Measurements from ENCODE around the gene RASGRF2.
A peak's percentile ranks its signal among the peaks of the same experiment; 100 is the strongest.
"Not testable (repeated sequence)": the region's sequence is repeated elsewhere in the genome, so short reads cannot be mapped to it uniquely, and the experiment has no call there.

The RASGRF2 gene

DNA sequence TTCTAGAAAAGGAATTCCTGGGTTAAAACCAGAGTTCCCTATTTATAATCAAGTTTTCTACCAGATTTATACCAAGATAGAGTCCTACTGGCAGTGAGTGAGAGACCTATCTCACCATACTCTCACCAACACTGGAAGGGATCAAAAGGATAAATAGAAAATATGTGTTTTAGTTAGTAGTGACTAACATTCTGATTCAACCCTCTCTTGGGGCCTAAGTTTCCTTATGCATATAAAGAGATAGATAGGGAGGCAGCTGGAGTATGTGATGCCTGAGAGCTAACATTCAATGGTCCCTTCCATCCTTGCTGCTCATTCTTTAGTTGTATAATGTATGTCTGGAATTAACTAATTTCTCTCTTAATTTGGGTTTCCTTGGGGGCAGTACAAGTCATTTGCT is 304.9 kb downstream of the RASGRF2 start:
- in situ Hi-C loops (cut with HindIII; ENCODE audit: low sequenced_read_pairs): no loop called here
- no peak overlapping the region for H3K4me3 ChIP-seq (ENCODE audit: low read depth, low read length)
- TF ChIP-seq, protein P1, sequence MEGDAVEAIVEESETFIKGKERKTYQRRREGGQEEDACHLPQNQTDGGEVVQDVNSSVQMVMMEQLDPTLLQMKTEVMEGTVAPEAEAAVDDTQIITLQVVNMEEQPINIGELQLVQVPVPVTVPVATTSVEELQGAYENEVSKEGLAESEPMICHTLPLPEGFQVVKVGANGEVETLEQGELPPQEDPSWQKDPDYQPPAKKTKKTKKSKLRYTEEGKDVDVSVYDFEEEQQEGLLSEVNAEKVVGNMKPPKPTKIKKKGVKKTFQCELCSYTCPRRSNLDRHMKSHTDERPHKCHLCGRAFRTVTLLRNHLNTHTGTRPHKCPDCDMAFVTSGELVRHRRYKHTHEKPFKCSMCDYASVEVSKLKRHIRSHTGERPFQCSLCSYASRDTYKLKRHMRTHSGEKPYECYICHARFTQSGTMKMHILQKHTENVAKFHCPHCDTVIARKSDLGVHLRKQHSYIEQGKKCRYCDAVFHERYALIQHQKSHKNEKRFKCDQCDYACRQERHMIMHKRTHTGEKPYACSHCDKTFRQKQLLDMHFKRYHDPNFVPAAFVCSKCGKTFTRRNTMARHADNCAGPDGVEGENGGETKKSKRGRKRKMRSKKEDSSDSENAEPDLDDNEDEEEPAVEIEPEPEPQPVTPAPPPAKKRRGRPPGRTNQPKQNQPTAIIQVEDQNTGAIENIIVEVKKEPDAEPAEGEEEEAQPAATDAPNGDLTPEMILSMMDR (IDR thresholded peaks at IDR 0.05; ENCODE audit: low read depth, low read length, missing control alignments): no peak

DNA sequence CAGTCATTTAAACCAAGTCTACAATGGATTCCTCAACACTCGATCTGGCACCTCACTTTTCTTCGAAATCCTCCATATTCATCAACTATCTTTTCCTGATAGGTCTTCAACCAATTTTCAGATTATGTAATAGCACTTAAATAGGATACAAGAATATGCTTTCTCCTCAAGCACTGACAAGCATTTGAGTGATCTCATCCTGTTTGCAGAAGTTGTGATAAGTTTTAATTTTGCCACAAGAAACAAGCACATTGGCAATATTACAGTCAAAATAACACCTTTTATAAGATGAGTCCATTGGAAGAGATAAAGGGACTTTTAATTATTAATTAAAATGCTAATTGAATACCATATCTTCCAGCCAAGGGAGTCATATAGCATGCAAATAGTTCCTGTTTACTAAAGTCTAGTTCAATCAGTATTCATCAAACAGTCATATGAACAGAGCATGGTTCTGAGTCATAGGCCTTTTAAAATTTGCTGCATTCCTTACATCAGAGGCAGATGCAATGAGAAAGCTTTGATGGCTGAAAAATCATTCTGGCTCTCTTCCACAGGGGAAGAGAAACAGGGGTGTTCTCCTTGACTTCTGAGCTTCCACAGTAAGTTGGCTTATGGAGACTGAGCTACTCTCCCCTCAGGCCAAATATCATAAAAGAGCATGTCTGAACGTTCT is 308.5 kb downstream of the RASGRF2 start:
- H3K4me3 ChIP-seq (ENCODE audit: low read depth, low read length): no peak overlapping the region
- in situ Hi-C loops (cut with HindIII; ENCODE audit: low sequenced_read_pairs): no loop called here
- TF ChIP-seq, protein P1 (IDR thresholded peaks at IDR 0.05; ENCODE audit: low read depth, low read length, missing control alignments): no peak
- DNase-seq (ENCODE audit: low read depth): peak; percentile 67

More for the DNA sequence above, 304.9 kb downstream of the RASGRF2 start:
- no peak for DNase-seq (ENCODE audit: low read depth)

DNA sequence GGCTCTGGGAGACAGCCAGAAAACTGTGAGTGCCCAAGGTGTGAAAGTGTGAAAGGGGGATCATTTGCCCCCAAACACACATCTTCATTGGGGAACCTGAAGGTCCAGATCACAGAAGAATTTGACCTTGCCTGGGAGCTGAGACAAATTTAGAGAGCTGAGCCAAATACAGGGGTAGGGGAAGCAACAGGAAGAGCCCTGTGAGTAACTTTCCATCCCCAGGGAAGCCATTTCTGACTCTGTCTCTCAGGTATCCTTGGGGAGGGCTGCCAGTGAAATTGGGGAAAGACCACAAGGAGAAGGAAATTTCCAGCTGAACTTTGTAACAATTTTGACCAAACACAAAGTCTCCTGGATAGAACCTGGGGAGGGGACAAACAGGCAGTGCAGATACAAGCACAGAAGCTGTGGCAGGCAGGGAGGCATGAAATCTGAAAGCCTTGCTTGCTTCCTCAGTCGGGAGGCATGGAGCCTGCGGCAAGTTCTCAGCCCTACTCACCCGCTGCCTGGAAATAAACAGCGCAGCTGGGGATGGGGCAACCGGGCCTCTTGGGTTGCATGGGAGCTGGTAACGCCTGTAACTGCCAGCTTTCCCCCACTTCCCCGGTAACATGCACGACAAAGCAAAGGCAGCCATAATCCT is 309.7 kb downstream of the RASGRF2 start:
- no peak overlapping the region for H3K4me3 ChIP-seq (ENCODE audit: low read depth, low read length)
- TF ChIP-seq, protein P1 (IDR thresholded peaks at IDR 0.05; ENCODE audit: low read depth, low read length, missing control alignments): no peak
- DNase-seq (ENCODE audit: low read depth): no peak
- in situ Hi-C loops (cut with HindIII; ENCODE audit: low sequenced_read_pairs): no loop called here

DNA sequence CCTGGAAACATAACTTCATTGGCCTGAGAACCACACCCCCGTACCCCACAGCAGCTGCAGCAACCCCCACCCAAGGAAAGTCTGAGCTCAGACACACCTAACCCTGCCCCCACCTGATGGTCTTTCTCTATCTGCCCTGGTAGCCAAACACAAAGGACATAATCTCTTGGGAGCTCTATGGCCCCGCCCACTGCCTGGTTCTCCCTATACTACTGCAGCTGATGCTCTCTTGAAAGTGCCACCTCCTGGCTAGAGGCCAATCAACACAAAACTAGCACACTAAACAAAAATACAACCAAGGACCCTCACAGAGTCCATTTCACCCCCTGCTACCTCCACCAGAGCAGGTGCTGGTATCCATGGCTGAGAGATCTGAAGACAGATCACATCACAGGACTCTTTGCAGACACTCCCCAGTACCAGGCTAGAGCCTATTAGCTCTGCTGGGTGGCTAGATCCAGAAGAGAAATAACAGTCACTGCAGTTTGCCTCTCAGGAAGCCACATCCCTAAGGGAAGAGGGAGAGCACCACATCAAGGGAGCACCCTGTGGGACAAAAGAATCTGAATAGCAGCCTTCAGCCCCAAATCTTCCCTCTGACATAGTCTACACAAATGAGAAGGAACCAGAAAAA is 310.3 kb downstream of the RASGRF2 start:
- H3K4me3 ChIP-seq (ENCODE audit: low read depth, low read length); DNase-seq (ENCODE audit: low read depth); in situ Hi-C loops (cut with HindIII; ENCODE audit: low sequenced_read_pairs): not testable (repeated sequence)
